Parietal lobe (tissue), 1 donor: ENCODE data around the gene FA2H. TPM values are rescaled to one million over a fixed set of nuclear protein-coding genes. Genes with fewer than 3 reads are reported as not detected.

Source experiments
- total RNA-seq: library from RNA; depleted of rRNA; stranded (reverse); fragments of >200 nt; gene quantifications from one replicate; pipeline ENCODE4 v1.2.3, GENCODE V29; 2014

The FA2H gene, protein sequence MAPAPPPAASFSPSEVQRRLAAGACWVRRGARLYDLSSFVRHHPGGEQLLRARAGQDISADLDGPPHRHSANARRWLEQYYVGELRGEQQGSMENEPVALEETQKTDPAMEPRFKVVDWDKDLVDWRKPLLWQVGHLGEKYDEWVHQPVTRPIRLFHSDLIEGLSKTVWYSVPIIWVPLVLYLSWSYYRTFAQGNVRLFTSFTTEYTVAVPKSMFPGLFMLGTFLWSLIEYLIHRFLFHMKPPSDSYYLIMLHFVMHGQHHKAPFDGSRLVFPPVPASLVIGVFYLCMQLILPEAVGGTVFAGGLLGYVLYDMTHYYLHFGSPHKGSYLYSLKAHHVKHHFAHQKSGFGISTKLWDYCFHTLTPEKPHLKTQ
- 0.31 TPM for total RNA-seq

GRCh38 chr16:74774223-74775139 is at the start of gene FA2H:
TSS of gene FA2H (minus strand) at chr16:74774820. CDS start at chr16:74774755, 65 bp downstream.

DNA sequence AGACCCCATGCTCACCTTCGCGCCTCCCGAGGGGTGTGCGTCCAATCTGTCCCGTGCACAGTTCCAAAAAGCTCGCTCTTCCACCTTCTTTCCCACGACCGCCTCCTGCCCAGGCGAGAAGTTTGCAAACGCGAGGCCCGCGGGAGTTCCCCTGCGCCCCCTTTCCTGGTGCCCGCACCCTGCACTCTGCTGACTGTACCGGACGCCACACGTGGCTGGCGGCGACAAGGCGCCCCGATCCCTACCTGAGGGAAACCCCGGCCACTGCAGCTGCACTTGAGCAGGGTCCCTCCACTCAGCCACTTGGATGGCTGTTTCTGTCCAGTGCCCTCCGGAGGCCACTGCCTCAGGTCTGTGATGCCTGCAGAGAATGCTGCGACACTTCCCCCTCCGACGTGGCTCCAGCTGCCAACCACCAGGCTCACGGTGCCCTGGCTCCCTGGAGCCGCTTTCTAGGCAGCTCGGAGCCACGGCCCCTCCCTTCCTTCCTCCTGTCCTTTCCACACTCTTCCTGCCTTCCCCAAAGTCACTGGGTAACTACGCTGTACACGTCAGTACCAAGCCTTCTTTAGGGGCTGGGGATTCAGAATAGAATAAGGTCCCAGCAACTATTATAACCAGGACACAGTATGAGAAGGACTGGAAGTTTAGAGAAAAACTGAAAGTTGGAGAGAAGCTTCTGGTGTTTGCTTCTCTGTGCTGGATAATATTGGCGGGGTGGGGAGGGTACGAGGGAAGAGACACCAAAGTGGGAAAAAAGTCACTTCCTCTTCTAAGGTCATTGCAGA is 74.0 kb downstream of the FA2H start, which contains the start of gene MLKL:
MLKL (minus strand) TSS at position 425 of the 788 bp plus-strand sequence. CDS start 5,105 bp downstream, outside the sequence.

DNA sequence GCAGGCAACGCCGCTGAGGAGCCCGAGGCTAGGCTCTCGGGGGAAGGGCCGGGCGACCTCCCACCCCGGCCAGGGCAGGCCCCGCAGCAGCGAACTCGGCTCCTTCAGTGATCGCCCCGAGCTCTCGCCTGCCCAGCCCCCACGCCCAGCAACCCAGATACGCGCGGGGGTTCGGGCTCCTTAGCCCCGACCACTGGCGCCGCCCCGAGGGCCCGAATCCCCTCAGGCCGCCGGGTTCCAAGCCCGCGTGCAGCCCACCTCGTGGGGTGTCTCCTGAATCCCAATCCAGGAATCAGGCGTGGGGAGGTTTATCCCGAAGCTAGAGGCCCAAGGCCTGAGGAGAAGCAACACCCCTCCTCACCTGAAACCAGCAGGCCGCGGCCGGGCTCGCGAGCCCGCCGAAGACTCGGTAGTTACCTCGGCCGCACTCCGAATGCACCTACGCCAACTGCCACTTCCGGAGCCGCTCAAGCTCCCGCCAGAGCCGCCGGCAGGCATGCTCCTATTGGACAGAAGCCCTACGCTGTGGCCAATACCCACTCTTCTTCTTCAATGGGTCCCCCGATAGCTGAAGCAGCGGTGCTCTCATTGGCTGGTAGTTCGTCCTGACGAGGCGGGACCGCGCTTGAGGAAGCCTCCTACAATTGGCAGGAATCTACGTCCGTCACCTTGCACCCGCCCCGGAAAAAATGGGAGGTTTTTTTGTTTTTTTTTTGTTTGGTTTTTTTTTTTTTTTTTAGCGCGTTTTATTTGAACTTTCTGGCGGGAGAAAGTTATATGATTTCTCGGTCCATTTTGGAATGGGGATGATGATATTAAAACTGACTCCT is 108.0 kb downstream of the FA2H start, which contains the start of gene RFWD3:
RFWD3 (minus strand) TSS at position 453 of the 830 bp plus-strand sequence. CDS start 5,428 bp downstream, outside the sequence.

Other genes with a start within 250 kb of the FA2H start
- 109 TPM for gene GLG1, start 167.7 kb downstream of the FA2H start, total RNA-seq
- gene RFWD3, start 107.9 kb downstream of the FA2H start, total RNA-seq, result 21.9 TPM
- 0.63 TPM for gene MLKL, start 74.0 kb downstream of the FA2H start, total RNA-seq
- 61.0 TPM for gene WDR59, start 210.3 kb upstream of the FA2H start, total RNA-seq
- 42.9 TPM for gene ZNRF1, start 224.2 kb upstream of the FA2H start, total RNA-seq